Gastroesophageal sphincter (tissue), 4 donors: ENCODE data around the gene SPTB. TPM values are rescaled to one million over a fixed set of nuclear protein-coding genes. Genes with fewer than 3 reads are reported as not detected.

Source experiments
- ATAC-seq: fragments of 150-250 bp; one replicate; pipeline ENCODE4 v1.9.1; 2016; ENCODE audit warnings: mild to moderate bottlenecking, moderate library complexity
- H3K27ac ChIP-seq, 4 donors: fragments of 200-600 bp; sonication (generic) in 3 of 4; 1 replicate in 3 of 4; 2 replicates in 1 of 4; pipeline ENCODE4 v1.5.1; 2016 to 2019
- H3K27me3 ChIP-seq: fragments of 200-600 bp; sonication (generic); one replicate; pipeline ENCODE4 v1.5.1; 2019
- H3K36me3 ChIP-seq, 2 donors: fragments of 200-600 bp; sonication (generic); one replicate each; pipeline ENCODE4 v1.5.1; 2019; ENCODE audit warnings: control low read depth in 1 of 2
- H3K4me1 ChIP-seq, 3 donors: fragments of 200-600 bp; sonication (generic); 1 replicate in 2 of 3; 2 replicates in 1 of 3; pipeline ENCODE4 v1.5.1; 2016 to 2019; ENCODE audit warnings: control low read depth in 2 of 3
- H3K4me3 ChIP-seq, 2 donors: fragments of 200-600 bp; sonication (generic); one replicate each; pipeline ENCODE4 v1.5.1; 2019; ENCODE audit warnings: mild to moderate bottlenecking in 1 of 2, moderate library complexity in 1 of 2
- H3K9me3 ChIP-seq, 3 donors: fragments of 200-600 bp; sonication (generic); one replicate each; pipeline ENCODE4 v1.5.1; 2017 to 2019; ENCODE audit warnings: control low read depth in 2 of 3
- EP300 ChIP-seq: sonication (generic); formaldehyde crosslinking; IDR thresholded peaks from one replicate; pipeline ENCODE4 v1.6.1; 2017; ENCODE audit warnings: antibody characterized with exemption, mild to moderate bottlenecking
- POLR2A ChIP-seq, 2 donors: fragments of 450-650 bp; IDR thresholded peaks; one replicate each; pipeline ENCODE4 v1.6.1; 2017; ENCODE audit warnings: antibody characterized with exemption in 2 of 2, mild to moderate bottlenecking in 2 of 2, moderate library complexity in 1 of 2
- POLR2AphosphoS5 ChIP-seq: sonication (generic); formaldehyde crosslinking; IDR thresholded peaks from one replicate; pipeline ENCODE4 v1.6.1; 2017; ENCODE audit warnings: antibody characterized with exemption
- WGBS, 2 donors: methylation state at CpG; one replicate each; pipeline ENCODE4 v1.1.5; 2018; ENCODE audit warnings: low coverage in 1 of 2; 5-methylcytosine and 5-hydroxymethylcytosine counted together
- total RNA-seq, 4 donors: library from RNA; depleted of rRNA; stranded (reverse); fragments of >200 nt; gene quantifications; one replicate each; pipeline ENCODE4 v1.1.0, GENCODE V29; 2016
- TF ChIP-seq, protein P1 (sequence below), 4 experiments: fragments of 200-600 bp in 2 of 4; fragments of 450-650 bp in 2 of 4; sonication (generic) in 1 of 4; IDR thresholded peaks; one replicate each; pipeline ENCODE4 v1.5.1; 2017 to 2019; ENCODE audit warnings: antibody characterized with exemption in 4 of 4, mild to moderate bottlenecking in 2 of 4, moderate library complexity in 2 of 4

Gene SPTB
- total RNA-seq, 4 donors from 2014 or later, result 0.62 to 3.1 (median 1.0) TPM

DNA sequence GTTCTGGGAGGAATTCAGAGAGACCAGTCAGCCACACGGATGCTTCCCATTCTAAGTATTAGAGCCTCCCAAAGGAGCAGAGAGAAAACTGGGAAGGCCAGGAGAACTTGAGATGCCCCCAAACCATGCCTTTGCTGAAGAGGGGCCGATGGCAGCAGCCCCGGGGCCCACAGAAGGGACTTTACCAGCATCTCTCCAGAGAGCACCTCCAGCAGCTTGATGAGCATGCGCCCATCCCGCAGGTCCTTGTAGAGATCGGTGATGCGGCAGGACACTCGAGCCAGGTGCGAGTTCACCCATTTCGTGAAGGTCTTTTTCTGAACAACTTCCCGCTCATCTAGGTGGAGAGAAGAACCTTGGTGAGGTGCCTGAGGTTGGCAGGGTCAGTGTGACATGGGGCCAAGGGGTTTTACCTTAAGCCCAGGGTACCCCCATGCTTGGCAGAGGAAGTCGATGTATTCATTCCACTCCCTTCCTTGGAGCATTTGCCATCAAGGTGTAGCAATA lies 74.9 kb downstream of the SPTB start:
- no peaks in the 10 kb centered on the region for H3K9me3 ChIP-seq
- no peaks in the 10 kb centered on the region for H3K36me3 ChIP-seq
- TF ChIP-seq, protein P1, sequence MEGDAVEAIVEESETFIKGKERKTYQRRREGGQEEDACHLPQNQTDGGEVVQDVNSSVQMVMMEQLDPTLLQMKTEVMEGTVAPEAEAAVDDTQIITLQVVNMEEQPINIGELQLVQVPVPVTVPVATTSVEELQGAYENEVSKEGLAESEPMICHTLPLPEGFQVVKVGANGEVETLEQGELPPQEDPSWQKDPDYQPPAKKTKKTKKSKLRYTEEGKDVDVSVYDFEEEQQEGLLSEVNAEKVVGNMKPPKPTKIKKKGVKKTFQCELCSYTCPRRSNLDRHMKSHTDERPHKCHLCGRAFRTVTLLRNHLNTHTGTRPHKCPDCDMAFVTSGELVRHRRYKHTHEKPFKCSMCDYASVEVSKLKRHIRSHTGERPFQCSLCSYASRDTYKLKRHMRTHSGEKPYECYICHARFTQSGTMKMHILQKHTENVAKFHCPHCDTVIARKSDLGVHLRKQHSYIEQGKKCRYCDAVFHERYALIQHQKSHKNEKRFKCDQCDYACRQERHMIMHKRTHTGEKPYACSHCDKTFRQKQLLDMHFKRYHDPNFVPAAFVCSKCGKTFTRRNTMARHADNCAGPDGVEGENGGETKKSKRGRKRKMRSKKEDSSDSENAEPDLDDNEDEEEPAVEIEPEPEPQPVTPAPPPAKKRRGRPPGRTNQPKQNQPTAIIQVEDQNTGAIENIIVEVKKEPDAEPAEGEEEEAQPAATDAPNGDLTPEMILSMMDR (IDR thresholded peaks at IDR 0.05), result no peak
- TF ChIP-seq POLR2AphosphoS5, result no peak
- TF ChIP-seq POLR2A (IDR thresholded peaks at IDR 0.05), result no peak
- no peak for TF ChIP-seq EP300
- no peak overlapping the region for H3K4me3 ChIP-seq
- H3K4me1 ChIP-seq, result peaks cover 0 to 22% (median 0%) of the 10 kb centered on the region in 3 donors
- 68 to 95% methylated on average over 4 to 9 of the region's 12 CpGs for WGBS, 2 donors
- no peak overlapping the region for H3K27ac ChIP-seq
- ATAC-seq, result no peak
- H3K27me3 ChIP-seq, result no peaks in the 10 kb centered on the region

DNA sequence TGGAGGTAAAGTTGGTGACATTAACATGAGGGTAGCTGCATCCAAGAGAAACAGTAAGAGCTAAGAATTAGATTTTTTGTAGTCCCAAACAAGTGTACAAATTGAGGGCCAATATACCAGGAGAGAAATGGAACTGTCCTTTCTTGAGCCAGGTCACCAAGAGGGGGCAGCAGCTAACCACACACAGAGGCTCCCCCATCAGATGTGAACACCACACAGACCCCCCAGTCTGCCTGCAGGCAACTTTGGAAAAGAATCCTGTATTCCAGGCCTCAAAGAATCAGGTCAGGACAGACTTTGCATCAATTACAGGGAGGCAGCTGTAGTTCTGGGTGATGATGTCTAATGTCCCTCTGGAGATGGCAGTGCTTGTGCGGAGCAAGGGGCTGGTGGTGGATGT lies 77.9 kb downstream of the SPTB start:
- H3K27me3 ChIP-seq, result no peaks in the 10 kb centered on the region
- WGBS, 2 donors, result 80 to 86% methylated on average over 1 of the region's 1 CpG
- no peak for ATAC-seq
- H3K9me3 ChIP-seq, result no peaks in the 10 kb centered on the region
- no peak overlapping the region for H3K27ac ChIP-seq
- TF ChIP-seq POLR2AphosphoS5, result no peak
- TF ChIP-seq, protein P1 (IDR thresholded peaks at IDR 0.05), result peak in 1 of 4 experiments; percentile 40
- no peak for TF ChIP-seq EP300
- no peak for TF ChIP-seq POLR2A (IDR thresholded peaks at IDR 0.05)
- peaks cover 0 to 12% (median 0%) of the 10 kb centered on the region in 3 donors for H3K4me1 ChIP-seq
- H3K4me3 ChIP-seq, result no peak overlapping the region
- H3K36me3 ChIP-seq, result no peaks in the 10 kb centered on the region

DNA sequence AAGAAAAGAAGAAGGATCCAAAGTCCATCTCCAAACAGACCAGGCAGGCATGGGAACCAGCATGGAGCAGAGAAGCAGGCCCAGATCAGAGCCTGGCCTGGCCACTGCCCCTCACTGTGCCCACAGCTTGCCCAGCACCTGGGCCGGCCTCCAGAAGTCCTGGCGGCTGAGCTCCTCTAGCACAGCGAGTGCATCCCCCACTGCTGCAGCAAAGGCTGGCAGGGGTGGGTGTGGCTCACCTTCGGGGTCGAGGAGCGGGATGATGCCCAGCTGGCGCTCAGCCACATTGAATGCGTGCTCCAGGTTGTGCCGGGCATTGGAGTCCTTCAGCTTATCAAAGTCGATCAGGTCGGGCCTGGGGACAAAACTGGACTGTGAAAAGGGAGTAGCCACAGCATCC lies 78.7 kb downstream of the SPTB start:
- Histone ChIP-seq H3K36me3 (no peaks in the 10 kb centered on the region), H3K4me1 (peaks cover 0 to 4% (median 0%) of the 10 kb centered on the region in 3 donors), H3K27me3 (no peaks in the 10 kb centered on the region), H3K27ac (no peak overlapping the region), H3K9me3 (no peaks in the 10 kb centered on the region), H3K4me3 (no peak overlapping the region)
- WGBS, 2 donors, result no CpG with 5 or more reads among the region's 11 CpGs
- ATAC-seq, result no peak
- TF ChIP-seq EP300 (no peak), POLR2A (IDR thresholded peaks at IDR 0.05) (no peak), POLR2AphosphoS5 (no peak)
- TF ChIP-seq, protein P1 (IDR thresholded peaks at IDR 0.05), result no peak

DNA sequence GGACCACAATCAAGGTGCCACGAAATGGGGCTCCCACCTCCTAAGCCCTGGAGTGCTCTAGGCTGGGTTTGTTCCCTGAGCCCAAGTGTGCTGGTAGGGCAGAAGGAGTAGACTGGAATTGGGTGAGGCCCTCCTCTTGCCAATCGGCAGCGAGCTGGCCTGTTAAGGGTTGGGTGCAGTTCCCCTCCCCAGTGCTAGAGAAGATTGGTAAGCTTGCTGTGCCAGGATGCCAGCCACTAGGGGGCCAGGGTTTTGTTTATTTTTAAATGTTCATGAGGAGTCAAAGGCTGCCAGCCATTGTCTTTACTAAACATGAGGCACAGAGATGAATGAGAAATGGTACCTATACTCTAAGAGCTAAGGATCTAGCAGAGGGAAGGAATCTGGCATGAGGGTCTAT lies 79.7 kb downstream of the SPTB start:
- H3K9me3 ChIP-seq, result no peaks in the 10 kb centered on the region
- TF ChIP-seq POLR2A (IDR thresholded peaks at IDR 0.05) (no peak), POLR2AphosphoS5 (no peak), EP300 (no peak)
- TF ChIP-seq, protein P1 (IDR thresholded peaks at IDR 0.05), result peak in 2 of 4 experiments; percentile 20 to 42
- 100% methylated on average over 1 of the region's 3 CpGs for WGBS, 2 donors
- ATAC-seq, result no peak
- no peak overlapping the region for H3K4me3 ChIP-seq
- H3K36me3 ChIP-seq, result no peaks in the 10 kb centered on the region
- no peak overlapping the region for H3K27ac ChIP-seq
- no peaks in the 10 kb centered on the region for H3K27me3 ChIP-seq
- no peaks in the 10 kb centered on the region for H3K4me1 ChIP-seq

DNA sequence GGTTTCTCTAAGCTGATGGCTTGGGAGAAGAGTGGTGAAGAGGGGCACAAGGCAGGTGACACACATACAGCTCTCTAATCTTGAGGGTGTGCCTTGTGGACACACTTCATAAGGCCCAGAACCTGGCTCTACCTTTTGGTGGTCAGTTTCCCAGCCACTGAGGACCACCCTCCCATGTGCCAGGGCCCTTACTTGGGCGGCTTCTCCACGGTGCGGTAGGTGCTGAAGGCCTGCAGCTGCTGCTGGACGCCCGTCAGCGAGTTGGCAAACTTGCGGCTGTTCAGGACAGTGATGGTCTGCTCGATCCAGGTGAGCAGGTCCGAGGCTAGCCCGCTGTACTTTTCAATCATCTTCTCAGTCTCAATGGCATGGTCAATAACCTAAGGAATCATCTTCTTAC lies 80.2 kb downstream of the SPTB start:
- WGBS, 2 donors, result 100% methylated on average over 1 of the region's 10 CpGs; no CpG with 5 or more reads in 1 of the 2 donors
- TF ChIP-seq POLR2A (IDR thresholded peaks at IDR 0.05) (no peak), EP300 (no peak), POLR2AphosphoS5 (no peak)
- TF ChIP-seq, protein P1 (IDR thresholded peaks at IDR 0.05), result no peak
- H3K9me3 ChIP-seq, result no peaks in the 10 kb centered on the region
- no peaks in the 10 kb centered on the region for H3K36me3 ChIP-seq
- no peak overlapping the region for H3K27ac ChIP-seq
- H3K27me3 ChIP-seq, result no peaks in the 10 kb centered on the region
- no peak for ATAC-seq
- H3K4me3 ChIP-seq, result no peak overlapping the region
- H3K4me1 ChIP-seq, result no peaks in the 10 kb centered on the region
